HCT116 (cell line): Measurements from ENCODE around the gene CATSPERZ. TPM values are rescaled to one million over a fixed set of nuclear protein-coding genes. Genes with fewer than 3 reads are reported as not detected.

Experiments used
- ATAC-seq: fragments of 200-7000 bp; cut with Tn5 transposase; 2 replicates; pipeline ENCODE4 v1.9.1; 2020; ENCODE audit warnings: mild to moderate bottlenecking, moderate library complexity
- BruUV-seq: library from RNA; stranded (reverse); fragments of 400-500 nt; replicated peaks from 2 replicates; lab custom pipeline; 2021; lab: Mats Ljungman, UMichigan
- CTCF ChIA-PET: fragments of 300-600 bp; sonication (Branson Sonifier 250); formaldehyde crosslinking; loops from one replicate; lab custom pipeline; 2021; ENCODE audit warnings: antibody characterized with exemption; lab: Charles Lee
- POLR2A ChIA-PET: fragments of 300-600, 350-600 bp; sonication (Branson Sonifier 250); formaldehyde crosslinking; loops from one replicate; lab custom pipeline; 2021; ENCODE audit warnings: antibody characterized with exemption; lab: Charles Lee
- RAD21 ChIA-PET, 2 experiments: fragments of 300-600 bp; sonication (Branson Sonifier 250); formaldehyde crosslinking; loops; one replicate each; lab custom pipeline; 2023; ENCODE audit warnings: low total read pairs in 2 of 2; ENCODE audit not compliant: uncharacterized antibody in 2 of 2, unreplicated experiment in 2 of 2, low non-redundant PET in 1 of 2; lab: Charles Lee
- DNase-seq: peaks from one replicate; pipeline ENCODE4 v3.0.0-alpha.2; 2010; ENCODE audit warnings: low read depth, low spot score
- H2AFZ ChIP-seq: fragments of 200-600 bp; shearing (Covaris generic), sonication (generic); 2 replicates; pipeline ENCODE4 v1.6.1; 2017; ENCODE audit warnings: low read depth, mixed run types, mixed read lengths, antibody characterized with exemption, low read length; ENCODE audit not compliant: poor library complexity, severe bottlenecking
- H3K27ac ChIP-seq: 2 replicates; pipeline ENCODE4 v1.5.1; 2012; ENCODE audit warnings: low read depth, low read length
- H3K27me3 ChIP-seq: fragments of 200-600 bp; sonication (generic); 2 replicates; pipeline ENCODE4 v1.6.1; 2016; ENCODE audit warnings: mixed run types, low read length, mixed read lengths; ENCODE audit not compliant: insufficient read depth
- H3K36me3 ChIP-seq, 2 experiments: fragments of 200-500 bp in 1 of 2; fragments of 200-600 bp in 1 of 2; sonication (Bioruptor generic) in 1 of 2; sonication (generic) in 1 of 2; 2 replicates each; pipeline versions ENCODE4 v1.5.1 to v1.6.1; 2014 to 2016; ENCODE audit warnings: low read length in 2 of 2, inconsistent platforms in 1 of 2, mixed read lengths in 1 of 2, mixed run types in 1 of 2; ENCODE audit not compliant: insufficient read depth in 2 of 2, control insufficient read depth in 1 of 2
- H3K4me1 ChIP-seq, 2 experiments: fragments of 200-600 bp in 1 of 2; sonication (generic) in 1 of 2; 2 replicates each; pipeline versions ENCODE4 v1.5.1 to v1.6.1; 2012 to 2017; ENCODE audit warnings: low read length in 2 of 2, inconsistent platforms in 1 of 2, mild to moderate bottlenecking in 1 of 2, mixed read lengths in 1 of 2, mixed run types in 1 of 2, moderate library complexity in 1 of 2; ENCODE audit not compliant: insufficient read depth in 2 of 2, control insufficient read depth in 1 of 2
- H3K4me2 ChIP-seq: fragments of 200-600 bp; sonication (generic); 2 replicates; pipeline ENCODE4 v1.6.1; 2017; ENCODE audit warnings: mixed run types, low read length, mixed read lengths
- H3K4me3 ChIP-seq, 2 experiments: fragments of 200-600 bp in 1 of 2; sonication (generic) in 1 of 2; replicated peaks in 1 of 2; 2 replicates each; pipeline ENCODE4 v1.5.1; 2011 to 2016; ENCODE audit warnings: low read length in 2 of 2, control low read depth in 1 of 2, low read depth in 1 of 2, mild to moderate bottlenecking in 1 of 2, mixed read lengths in 1 of 2, mixed run types in 1 of 2
- H3K79me2 ChIP-seq: fragments of 200-600 bp; sonication (generic); 2 replicates; pipeline ENCODE4 v1.6.1; 2017; ENCODE audit warnings: mild to moderate bottlenecking, mixed run types, low read length, moderate library complexity, mixed read lengths; ENCODE audit not compliant: insufficient read depth
- H3K9ac ChIP-seq: fragments of 200-600 bp; sonication (generic); 2 replicates; pipeline ENCODE4 v1.6.1; 2016; ENCODE audit warnings: low read length, mixed read lengths
- H3K9me2 ChIP-seq: fragments of 200-600 bp; sonication (generic), shearing (Covaris generic); 2 replicates; pipeline ENCODE4 v1.6.1; 2017; ENCODE audit warnings: mixed run types, mild to moderate bottlenecking, moderate library complexity; ENCODE audit not compliant: insufficient read depth
- H3K9me3 ChIP-seq, 2 experiments: fragments of 200-500 bp in 1 of 2; fragments of 200-600 bp in 1 of 2; sonication (Bioruptor generic) in 1 of 2; sonication (generic) in 1 of 2; 2 replicates each; pipeline ENCODE4 v1.6.1; 2014 to 2017; ENCODE audit warnings: low read length in 2 of 2, mixed read lengths in 2 of 2, inconsistent platforms in 1 of 2, low read depth in 1 of 2, mild to moderate bottlenecking in 1 of 2, mixed run types in 1 of 2, moderate library complexity in 1 of 2; ENCODE audit not compliant: control insufficient read depth in 1 of 2, insufficient read depth in 1 of 2
- H4K20me1 ChIP-seq: fragments of 200-600 bp; sonication (generic), shearing (Covaris generic); 2 replicates; pipeline ENCODE4 v1.6.1; 2017; ENCODE audit warnings: mixed run types, mild to moderate bottlenecking, moderate library complexity; ENCODE audit not compliant: insufficient read depth
- CEBPB ChIP-seq: IDR thresholded peaks from 2 replicates; pipeline ENCODE4 v1.6.1; 2012; ENCODE audit warnings: low read depth
- EGR1 ChIP-seq: IDR thresholded peaks from 2 replicates; pipeline ENCODE4 v1.6.1; 2012; ENCODE audit warnings: low read depth
- EZH2phosphoT487 ChIP-seq: fragments of 200-600 bp; IDR thresholded peaks from 2 replicates; pipeline ENCODE4 v1.6.1; 2018; ENCODE audit warnings: antibody characterized with exemption, borderline replicate concordance
- POLR2A ChIP-seq: IDR thresholded peaks from 2 replicates; pipeline ENCODE4 v1.7.0; 2011; ENCODE audit warnings: borderline replicate concordance; ENCODE audit not compliant: insufficient read depth, insufficient read length; ENCODE audit errors: extremely low read depth
- RAD21 ChIP-seq: IDR thresholded peaks from 2 replicates; pipeline ENCODE4 v1.6.1; 2012; ENCODE audit warnings: low read depth, mild to moderate bottlenecking
- SIN3A ChIP-seq: IDR thresholded peaks from 2 replicates; pipeline ENCODE4 v1.6.1; 2012; ENCODE audit warnings: low read depth
- TCF7L2 ChIP-seq: IDR thresholded peaks from 2 replicates; pipeline ENCODE4 v1.7.0; 2011; ENCODE audit warnings: borderline replicate concordance, inconsistent platforms; ENCODE audit not compliant: insufficient read depth, insufficient read length; ENCODE audit errors: extremely low read depth
- ZNF274 ChIP-seq: fragments of 200-500 bp; sonication (Bioruptor generic); IDR thresholded peaks from 2 replicates; pipeline ENCODE4 v1.6.1; 2014; ENCODE audit warnings: mild to moderate bottlenecking, low read depth, low read length, inconsistent platforms
- intact Hi-C: fragments of 100-400 bp; cut with micrococcal nuclease; formaldehyde crosslinking; loops from 2 replicates; pipeline ENCODE4 v1.10.0; 2022
- total RNA-seq: library from RNA; stranded (reverse); gene quantifications from one replicate; pipeline ENCODE4 v1.2.1, GENCODE V29; 2021; ENCODE audit not compliant: unreplicated experiment
- TF ChIP-seq, protein P1 (sequence below): IDR thresholded peaks from 2 replicates; pipeline ENCODE4 v1.6.1; 2012; ENCODE audit warnings: low read depth
- TF ChIP-seq, protein P2 (sequence below), 3 experiments: fragments of 200-600 bp in 1 of 3; sonication (generic) in 1 of 3; IDR thresholded peaks in 2 of 3; conservative IDR thresholded peaks in 1 of 3; 2 replicates each; pipeline ENCODE4 v1.5.1; 2012 to 2017; ENCODE audit warnings: low read depth in 2 of 3, low read length in 2 of 3, antibody characterized with exemption in 1 of 3, borderline replicate concordance in 1 of 3, control low read depth in 1 of 3, mild to moderate bottlenecking in 1 of 3, mixed read lengths in 1 of 3, mixed run types in 1 of 3, moderate library complexity in 1 of 3; ENCODE audit not compliant: insufficient read depth in 1 of 3
- TF ChIP-seq, protein P3 (sequence below): IDR thresholded peaks from 2 replicates; pipeline ENCODE4 v1.6.1; 2012

Gene CATSPERZ
- total RNA-seq, 1 experiment from 2014 or later, result 1.7 TPM

DNA sequence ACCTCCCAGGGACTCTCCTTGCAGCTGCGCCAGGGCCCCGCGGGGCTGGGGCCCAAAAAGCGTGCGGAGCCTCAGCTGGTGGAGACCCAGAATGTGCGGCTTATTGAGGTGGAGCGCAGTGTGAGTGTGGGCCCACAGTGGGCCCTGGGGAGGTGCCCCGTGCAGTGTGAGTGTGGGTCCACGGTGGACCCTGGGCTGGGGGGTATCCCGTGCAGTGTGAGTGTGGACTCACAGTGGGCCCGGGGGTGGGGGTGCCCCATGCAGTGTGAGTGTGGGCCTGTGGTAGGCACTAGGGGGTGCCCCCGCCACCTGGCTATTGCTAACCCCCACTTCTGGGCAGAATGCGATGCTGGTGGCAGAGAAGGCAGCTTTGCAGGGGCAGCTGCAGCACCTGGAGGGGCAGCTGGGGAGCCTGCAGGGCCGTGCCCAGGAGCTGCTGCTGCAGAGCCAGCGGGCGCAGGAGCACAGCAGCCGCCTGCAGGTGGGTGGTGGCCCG, 51.0 kb downstream of the CATSPERZ start (continued):
- TF ChIP-seq, protein P1, sequence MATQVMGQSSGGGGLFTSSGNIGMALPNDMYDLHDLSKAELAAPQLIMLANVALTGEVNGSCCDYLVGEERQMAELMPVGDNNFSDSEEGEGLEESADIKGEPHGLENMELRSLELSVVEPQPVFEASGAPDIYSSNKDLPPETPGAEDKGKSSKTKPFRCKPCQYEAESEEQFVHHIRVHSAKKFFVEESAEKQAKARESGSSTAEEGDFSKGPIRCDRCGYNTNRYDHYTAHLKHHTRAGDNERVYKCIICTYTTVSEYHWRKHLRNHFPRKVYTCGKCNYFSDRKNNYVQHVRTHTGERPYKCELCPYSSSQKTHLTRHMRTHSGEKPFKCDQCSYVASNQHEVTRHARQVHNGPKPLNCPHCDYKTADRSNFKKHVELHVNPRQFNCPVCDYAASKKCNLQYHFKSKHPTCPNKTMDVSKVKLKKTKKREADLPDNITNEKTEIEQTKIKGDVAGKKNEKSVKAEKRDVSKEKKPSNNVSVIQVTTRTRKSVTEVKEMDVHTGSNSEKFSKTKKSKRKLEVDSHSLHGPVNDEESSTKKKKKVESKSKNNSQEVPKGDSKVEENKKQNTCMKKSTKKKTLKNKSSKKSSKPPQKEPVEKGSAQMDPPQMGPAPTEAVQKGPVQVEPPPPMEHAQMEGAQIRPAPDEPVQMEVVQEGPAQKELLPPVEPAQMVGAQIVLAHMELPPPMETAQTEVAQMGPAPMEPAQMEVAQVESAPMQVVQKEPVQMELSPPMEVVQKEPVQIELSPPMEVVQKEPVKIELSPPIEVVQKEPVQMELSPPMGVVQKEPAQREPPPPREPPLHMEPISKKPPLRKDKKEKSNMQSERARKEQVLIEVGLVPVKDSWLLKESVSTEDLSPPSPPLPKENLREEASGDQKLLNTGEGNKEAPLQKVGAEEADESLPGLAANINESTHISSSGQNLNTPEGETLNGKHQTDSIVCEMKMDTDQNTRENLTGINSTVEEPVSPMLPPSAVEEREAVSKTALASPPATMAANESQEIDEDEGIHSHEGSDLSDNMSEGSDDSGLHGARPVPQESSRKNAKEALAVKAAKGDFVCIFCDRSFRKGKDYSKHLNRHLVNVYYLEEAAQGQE, result no peak
- no peak for TF ChIP-seq TCF7L2
- no peak for TF ChIP-seq EZH2phosphoT487
- no peak for TF ChIP-seq RAD21
- TF ChIP-seq ZNF274, result no peak

DNA sequence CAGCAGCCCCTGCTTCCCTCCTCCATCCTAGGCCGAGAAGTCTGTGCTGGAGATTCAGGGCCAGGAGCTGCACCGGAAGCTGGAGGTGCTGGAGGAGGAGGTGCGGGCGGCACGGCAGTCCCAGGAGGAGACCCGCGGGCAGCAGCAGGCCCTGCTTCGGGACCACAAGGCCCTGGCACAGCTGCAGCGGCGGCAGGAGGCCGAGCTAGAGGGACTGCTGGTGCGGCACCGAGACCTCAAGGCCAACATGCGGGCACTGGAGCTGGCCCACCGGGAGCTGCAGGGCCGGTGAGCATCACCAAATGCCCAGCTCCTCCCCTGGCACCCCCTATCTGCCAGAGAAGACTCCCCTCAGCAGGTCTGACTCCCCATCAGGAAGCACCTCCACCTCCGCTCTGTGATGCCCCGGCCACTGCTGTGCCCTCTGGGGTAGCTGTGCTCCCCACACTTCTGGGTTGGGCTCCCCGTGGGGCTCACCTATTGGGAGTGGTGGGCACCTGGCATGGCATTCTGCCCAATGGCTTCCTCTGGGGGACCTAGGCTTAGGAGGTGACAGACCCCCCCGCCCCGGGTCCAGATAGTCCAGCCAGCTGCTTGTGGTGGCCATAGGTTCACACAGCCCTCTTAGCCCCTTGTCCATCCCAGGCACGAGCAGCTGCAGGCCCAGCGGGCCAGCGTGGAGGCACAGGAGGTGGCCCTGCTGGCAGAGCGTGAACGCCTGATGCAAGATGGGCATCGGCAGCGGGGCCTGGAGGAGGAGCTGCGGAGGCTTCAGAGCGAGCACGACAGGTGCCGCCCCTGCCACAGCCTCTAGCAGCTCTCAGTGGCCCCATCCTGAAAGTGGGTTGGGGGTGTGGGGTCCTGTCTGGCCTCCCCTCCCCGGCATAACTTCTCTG, 52.2 kb downstream of the CATSPERZ start:
- TF ChIP-seq, protein P2, sequence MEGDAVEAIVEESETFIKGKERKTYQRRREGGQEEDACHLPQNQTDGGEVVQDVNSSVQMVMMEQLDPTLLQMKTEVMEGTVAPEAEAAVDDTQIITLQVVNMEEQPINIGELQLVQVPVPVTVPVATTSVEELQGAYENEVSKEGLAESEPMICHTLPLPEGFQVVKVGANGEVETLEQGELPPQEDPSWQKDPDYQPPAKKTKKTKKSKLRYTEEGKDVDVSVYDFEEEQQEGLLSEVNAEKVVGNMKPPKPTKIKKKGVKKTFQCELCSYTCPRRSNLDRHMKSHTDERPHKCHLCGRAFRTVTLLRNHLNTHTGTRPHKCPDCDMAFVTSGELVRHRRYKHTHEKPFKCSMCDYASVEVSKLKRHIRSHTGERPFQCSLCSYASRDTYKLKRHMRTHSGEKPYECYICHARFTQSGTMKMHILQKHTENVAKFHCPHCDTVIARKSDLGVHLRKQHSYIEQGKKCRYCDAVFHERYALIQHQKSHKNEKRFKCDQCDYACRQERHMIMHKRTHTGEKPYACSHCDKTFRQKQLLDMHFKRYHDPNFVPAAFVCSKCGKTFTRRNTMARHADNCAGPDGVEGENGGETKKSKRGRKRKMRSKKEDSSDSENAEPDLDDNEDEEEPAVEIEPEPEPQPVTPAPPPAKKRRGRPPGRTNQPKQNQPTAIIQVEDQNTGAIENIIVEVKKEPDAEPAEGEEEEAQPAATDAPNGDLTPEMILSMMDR (IDR thresholded peaks at IDR 0.05 in 2 of 3, conservative IDR thresholded peaks at IDR 0.05 in 1 of 3; ENCODE audit: borderline replicate concordance in 1 of 3, insufficient read depth in 1 of 3, low read depth in 2 of 3, low read length in 2 of 3), result no peak
- TF ChIP-seq SIN3A (no peak), CEBPB (no peak), POLR2A (no peak), TCF7L2 (no peak), EGR1 (no peak)
- TF ChIP-seq, protein P3, sequence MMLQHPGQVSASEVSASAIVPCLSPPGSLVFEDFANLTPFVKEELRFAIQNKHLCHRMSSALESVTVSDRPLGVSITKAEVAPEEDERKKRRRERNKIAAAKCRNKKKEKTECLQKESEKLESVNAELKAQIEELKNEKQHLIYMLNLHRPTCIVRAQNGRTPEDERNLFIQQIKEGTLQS, result no peak
- TF ChIP-seq, protein P1, result no peak
- TF ChIP-seq, all 23 proteins: peak for 0
- Histone ChIP-seq H3K9ac (no peak overlapping the region), H3K9me2 (no peaks in the 10 kb centered on the region), H3K79me2 (no peaks in the 10 kb centered on the region), H3K9me3 (no peaks in the 10 kb centered on the region), H3K36me3 (no peaks in the 10 kb centered on the region), H3K27ac (no peak overlapping the region), H3K27me3 (no peaks in the 10 kb centered on the region), H3K4me3 (no peak overlapping the region), H3K4me1 (peaks cover 15 to 35% of the 10 kb centered on the region in 2 experiments), H4K20me1 (no peaks in the 10 kb centered on the region), H2AFZ (no peak overlapping the region), H3K4me2 (no peak overlapping the region)
- intact Hi-C loops, result no loop called here
- DNase-seq, result no peak
- POLR2A ChIA-PET, result interaction anchor here (1.4 to 1.6 kb wide), 2 partner anchors 10 to 35 kb away, joined by 5 to 7 read pairs; partner anchors contain the start of genes PRDX5 and TRMT112
- no peak for ATAC-seq
- RAD21 ChIA-PET, result interaction anchor here (1.0 to 1.9 kb wide), 2 partner anchors 34 to 35 kb away, joined by 3 to 4 read pairs; partner anchors contain the start of genes PRDX5 (in 2 of the 2) and TRMT112 (in 1 of the 2)
- BruUV-seq, result no TSS peak
- CTCF ChIA-PET, result interaction anchor here (6.2 kb wide), 1 partner anchor 20 kb away, joined by 46 read pairs; no protein-coding TSS in a partner anchor
